Vagina (tissue), 2 donors: ENCODE results near the gene CSRNP2.

Experiments
- POLR2AphosphoS5 ChIP-seq, 2 donors: sonication (generic); formaldehyde crosslinking; IDR thresholded peaks; one replicate each; pipeline ENCODE4 v1.9.0; 2017; ENCODE audit warnings: antibody characterized with exemption in 2 of 2, mild to moderate bottlenecking in 2 of 2, low read depth in 1 of 2; ENCODE audit not compliant: insufficient read depth in 1 of 2
- TF ChIP-seq, protein P1 (sequence below), 3 experiments: fragments of 450-650 bp in 2 of 3; fragments of 200-600 bp in 1 of 3; sonication (generic) in 1 of 3; IDR thresholded peaks; one replicate each; pipeline ENCODE4 v1.5.1; 2017 to 2019; ENCODE audit warnings: antibody characterized with exemption in 3 of 3, mild to moderate bottlenecking in 2 of 3, moderate library complexity in 2 of 3

GRCh38 chr12:51013441-51013840 lies 70.0 kb downstream of the CSRNP2 start:
- TF ChIP-seq, protein P1, sequence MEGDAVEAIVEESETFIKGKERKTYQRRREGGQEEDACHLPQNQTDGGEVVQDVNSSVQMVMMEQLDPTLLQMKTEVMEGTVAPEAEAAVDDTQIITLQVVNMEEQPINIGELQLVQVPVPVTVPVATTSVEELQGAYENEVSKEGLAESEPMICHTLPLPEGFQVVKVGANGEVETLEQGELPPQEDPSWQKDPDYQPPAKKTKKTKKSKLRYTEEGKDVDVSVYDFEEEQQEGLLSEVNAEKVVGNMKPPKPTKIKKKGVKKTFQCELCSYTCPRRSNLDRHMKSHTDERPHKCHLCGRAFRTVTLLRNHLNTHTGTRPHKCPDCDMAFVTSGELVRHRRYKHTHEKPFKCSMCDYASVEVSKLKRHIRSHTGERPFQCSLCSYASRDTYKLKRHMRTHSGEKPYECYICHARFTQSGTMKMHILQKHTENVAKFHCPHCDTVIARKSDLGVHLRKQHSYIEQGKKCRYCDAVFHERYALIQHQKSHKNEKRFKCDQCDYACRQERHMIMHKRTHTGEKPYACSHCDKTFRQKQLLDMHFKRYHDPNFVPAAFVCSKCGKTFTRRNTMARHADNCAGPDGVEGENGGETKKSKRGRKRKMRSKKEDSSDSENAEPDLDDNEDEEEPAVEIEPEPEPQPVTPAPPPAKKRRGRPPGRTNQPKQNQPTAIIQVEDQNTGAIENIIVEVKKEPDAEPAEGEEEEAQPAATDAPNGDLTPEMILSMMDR (IDR thresholded peaks at IDR 0.05), result no peak
- no peak for TF ChIP-seq POLR2AphosphoS5 (IDR thresholded peaks at IDR 0.05; ENCODE audit: insufficient read depth in 1 of 2, low read depth in 1 of 2)
